NT2/D1 (cell line): ENCODE measurements around the gene RNF126.

Experiments used
- SUZ12 ChIP-seq: IDR thresholded peaks from 2 replicates; pipeline ENCODE4 v1.6.1; 2011; ENCODE audit not compliant: insufficient read length, insufficient read depth; ENCODE audit errors: extremely low read depth
- YY1 ChIP-seq: IDR thresholded peaks from 2 replicates; pipeline ENCODE4 v1.6.1; 2011; ENCODE audit not compliant: insufficient read length, insufficient read depth
- ZNF274 ChIP-seq: IDR thresholded peaks from 2 replicates; pipeline ENCODE4 v1.6.1; 2011; ENCODE audit warnings: mild to moderate bottlenecking, low read depth, low read length

DNA sequence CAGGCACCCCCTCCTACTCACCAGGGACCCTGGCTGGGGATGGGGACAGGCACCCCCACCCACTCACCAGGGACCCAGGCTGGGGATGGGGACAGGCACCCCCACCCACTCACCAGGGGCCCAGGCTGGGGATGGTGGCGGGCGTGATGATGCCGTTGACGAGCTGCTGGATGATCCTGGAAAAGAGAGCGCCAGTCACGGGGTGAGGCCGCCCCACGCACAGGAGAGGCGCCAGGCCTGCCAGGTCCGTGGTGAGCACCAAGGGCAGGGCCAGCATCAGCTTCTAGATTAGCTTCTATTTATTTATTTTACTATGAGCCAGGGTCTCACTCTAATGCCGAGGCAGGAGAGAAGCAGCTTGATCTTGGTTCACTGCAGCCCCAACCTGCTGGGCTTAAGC lies 12.9 kb downstream of the RNF126 start:
- TF ChIP-seq YY1 (no peak), ZNF274 (no peak), SUZ12 (no peak)
